IPS-18c (cell line): ENCODE measurements around the gene ATP1A1.

Experiments
- H3K4me3 ChIP-seq: 2 replicates; pipeline ENCODE4 v1.7.0; 2013; ENCODE audit warnings: low read depth, mild to moderate bottlenecking, low read length, moderate library complexity; ENCODE audit not compliant: insufficient read depth
- H3K9me3 ChIP-seq: one replicate; pipeline ENCODE4 v1.6.1; 2013; ENCODE audit warnings: mild to moderate bottlenecking, low read length, moderate library complexity; ENCODE audit not compliant: control insufficient read depth, insufficient read depth

ATP1A1 gene

GRCh38 chr1:116337398-116337797 is 35.6 kb upstream of the ATP1A1 start:
- Histone ChIP-seq H3K9me3 (no peaks in the 10 kb centered on the region), H3K4me3 (no peak overlapping the region)

- Histone ChIP-seq H3K4me3 (no peak overlapping the region), H3K9me3 (no peaks in the 10 kb centered on the region)
These were observed 34.6 kb upstream of the ATP1A1 start for GRCh38 chr1:116338400-116338799.

GRCh38 chr1:116340506-116341231 is 32.4 kb upstream of the ATP1A1 start:
- no peak overlapping the region for H3K4me3 ChIP-seq

GRCh38 chr1:116343019-116343418 is 30.0 kb upstream of the ATP1A1 start:
- Histone ChIP-seq H3K4me3 (no peak overlapping the region), H3K9me3 (no peaks in the 10 kb centered on the region)

More at GRCh38 chr1:116340506-116341231, 32.4 kb upstream of the ATP1A1 start:
- no peaks in the 10 kb centered on the region for H3K9me3 ChIP-seq

- Histone ChIP-seq H3K4me3 (no peak overlapping the region), H3K9me3 (no peaks in the 10 kb centered on the region)
These were observed 28.0 kb upstream of the ATP1A1 start for GRCh38 chr1:116345011-116345410.

GRCh38 chr1:116345843-116346242 is 27.2 kb upstream of the ATP1A1 start:
- Histone ChIP-seq H3K4me3 (no peak overlapping the region), H3K9me3 (no peaks in the 10 kb centered on the region)

GRCh38 chr1:116346943-116347673 is 25.9 kb upstream of the ATP1A1 start:
- H3K4me3 ChIP-seq = no peak overlapping the region

GRCh38 chr1:116347696-116348095 is 25.3 kb upstream of the ATP1A1 start:
- Histone ChIP-seq H3K9me3 (no peaks in the 10 kb centered on the region), H3K4me3 (no peak overlapping the region)

More at GRCh38 chr1:116346943-116347673, 25.9 kb upstream of the ATP1A1 start:
- no peaks in the 10 kb centered on the region for H3K9me3 ChIP-seq

GRCh38 chr1:116350097-116350645 is 22.9 kb upstream of the ATP1A1 start:
- no peak overlapping the region for H3K4me3 ChIP-seq
- H3K9me3 ChIP-seq = no peaks in the 10 kb centered on the region

GRCh38 chr1:116351914-116352313 is 21.1 kb upstream of the ATP1A1 start:
- Histone ChIP-seq H3K9me3 (no peaks in the 10 kb centered on the region), H3K4me3 (no peak overlapping the region)

GRCh38 chr1:116352349-116352813 is 20.7 kb upstream of the ATP1A1 start:
- no peak overlapping the region for H3K4me3 ChIP-seq

GRCh38 chr1:116353155-116353554 is 19.9 kb upstream of the ATP1A1 start:
- no peak overlapping the region for H3K4me3 ChIP-seq
- H3K9me3 ChIP-seq = no peaks in the 10 kb centered on the region

More at GRCh38 chr1:116352349-116352813, 20.7 kb upstream of the ATP1A1 start:
- no peaks in the 10 kb centered on the region for H3K9me3 ChIP-seq

- Histone ChIP-seq H3K9me3 (no peaks in the 10 kb centered on the region), H3K4me3 (no peak overlapping the region)
These were observed 17.0 kb upstream of the ATP1A1 start for GRCh38 chr1:116356067-116356466.

- Histone ChIP-seq H3K4me3 (no peak overlapping the region), H3K9me3 (peaks cover 2% of the 10 kb centered on the region)
These were observed 16.4 kb upstream of the ATP1A1 start for GRCh38 chr1:116356673-116357072.

GRCh38 chr1:116357487-116357886 is 15.6 kb upstream of the ATP1A1 start:
- no peak overlapping the region for H3K4me3 ChIP-seq

GRCh38 chr1:116359060-116359830 is 13.8 kb upstream of the ATP1A1 start:
- H3K9me3 ChIP-seq = peaks cover 3% of the 10 kb centered on the region

More at GRCh38 chr1:116357487-116357886, 15.6 kb upstream of the ATP1A1 start:
- peaks cover 3% of the 10 kb centered on the region for H3K9me3 ChIP-seq

GRCh38 chr1:116359871-116360270 is 13.2 kb upstream of the ATP1A1 start:
- Histone ChIP-seq H3K4me3 (no peak overlapping the region), H3K9me3 (peaks cover 3% of the 10 kb centered on the region)

More at GRCh38 chr1:116359060-116359830, 13.8 kb upstream of the ATP1A1 start:
- H3K4me3 ChIP-seq = no peak overlapping the region
